Hematopoietic multipotent progenitor cell treated with erythropoietin and hydrocortisone succinate and interleukin-3 and kit ligand, for 15 days (in vitro differentiated cells): ENCODE results near the gene ATG10.
"Not testable (repeated sequence)": the region's sequence is repeated elsewhere in the genome, so short reads cannot be mapped to it uniquely, and the experiment has no call there.

Experiments used
- DNase-seq: peaks from one replicate; pipeline ENCODE4 v3.0.0-alpha.2; 2015; ENCODE audit warnings: low spot score

The ATG10 gene

DNA sequence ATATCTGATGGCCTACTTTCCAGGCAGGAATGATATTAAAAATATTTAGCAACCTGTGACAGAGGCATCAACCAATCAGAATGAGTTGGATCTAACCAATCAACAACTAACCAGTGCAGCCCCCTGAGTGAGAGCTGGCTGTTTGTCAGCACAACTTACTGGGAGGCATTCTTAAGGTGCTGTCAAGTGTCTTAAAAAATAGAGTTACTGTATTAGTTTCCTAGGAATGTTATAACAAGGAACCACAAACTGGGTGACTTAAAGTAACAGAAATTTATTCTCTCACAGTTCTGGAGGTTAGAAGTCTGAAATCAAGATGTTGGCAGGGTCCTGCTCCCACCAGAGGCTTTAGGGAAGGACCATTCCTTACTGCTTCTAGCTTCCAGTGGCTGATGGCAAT, 85.2 kb downstream of the ATG10 start:
- no peak for DNase-seq

GRCh38 chr5:82058710-82059109, 86.9 kb downstream of the ATG10 start:
- no peak for DNase-seq

GRCh38 chr5:82066791-82067190, 95.0 kb downstream of the ATG10 start:
- DNase-seq = no peak

DNA sequence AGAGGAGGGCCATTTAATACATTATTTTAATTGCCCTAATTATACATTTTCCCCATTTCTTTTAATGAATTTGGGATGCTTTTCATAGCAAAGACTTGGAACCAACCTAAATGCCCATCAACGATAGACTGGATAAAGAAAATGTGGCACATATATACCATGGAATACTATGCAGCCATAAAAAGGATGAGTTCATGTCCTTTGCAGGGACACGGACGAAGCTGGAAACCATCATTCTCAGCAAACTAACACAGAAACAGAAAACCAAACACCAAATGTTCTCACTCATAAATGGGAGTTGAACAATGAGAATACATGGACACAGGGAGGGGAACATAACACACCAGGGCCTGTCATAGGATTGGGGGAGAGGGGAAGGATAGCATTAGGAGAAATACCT, 96.2 kb downstream of the ATG10 start:
- not testable (repeated sequence) for DNase-seq

- DNase-seq = no peak
Measured at GRCh38 chr5:82068723-82069122, 96.9 kb downstream of the ATG10 start.

GRCh38 chr5:82072138-82072537, 100.3 kb downstream of the ATG10 start:
- DNase-seq = no peak

GRCh38 chr5:82073179-82073578, 101.4 kb downstream of the ATG10 start:
- no peak for DNase-seq

DNA sequence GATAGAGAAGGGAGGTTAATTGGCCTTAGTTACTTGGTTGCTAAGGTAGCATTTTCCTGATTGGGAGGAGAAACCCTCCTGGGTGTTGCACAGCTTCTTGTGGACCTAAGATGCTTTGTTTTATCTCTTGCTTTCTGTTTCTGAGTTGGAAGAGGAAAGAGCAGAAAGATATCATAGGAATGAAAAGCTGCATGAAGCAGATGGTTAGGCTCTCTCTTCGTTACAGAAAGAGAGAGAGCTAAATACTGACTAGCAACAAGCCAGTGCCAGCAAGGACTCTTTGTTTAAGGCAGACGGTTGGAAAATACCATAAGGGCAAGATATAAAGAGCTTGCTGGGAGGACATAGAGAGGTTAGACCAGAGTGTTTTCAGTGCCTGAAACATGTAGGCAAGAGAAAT, 103.1 kb downstream of the ATG10 start:
- DNase-seq = no peak

GRCh38 chr5:82077496-82077895, 105.7 kb downstream of the ATG10 start:
- DNase-seq = no peak

DNA sequence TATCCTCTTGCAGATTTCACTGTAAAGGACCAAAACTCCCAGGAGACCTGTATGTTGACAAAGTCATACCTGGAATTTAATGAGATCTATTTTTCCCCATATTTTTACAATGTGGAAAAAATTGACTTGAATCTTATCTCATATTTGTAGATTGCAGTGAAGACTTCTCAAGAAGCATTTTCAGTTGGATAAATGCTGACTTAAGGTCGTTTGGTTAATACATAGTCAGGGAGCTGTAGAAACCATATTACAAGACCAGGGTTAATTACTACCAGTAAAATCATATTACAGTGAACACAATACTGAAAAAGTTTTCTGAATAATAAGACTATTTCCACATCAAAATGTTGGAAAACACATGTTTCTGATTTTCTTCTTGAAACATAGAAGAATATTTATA, 119.8 kb downstream of the ATG10 start:
- DNase-seq = no peak

GRCh38 chr5:82095536-82095935, 123.7 kb downstream of the ATG10 start:
- DNase-seq = no peak

DNA sequence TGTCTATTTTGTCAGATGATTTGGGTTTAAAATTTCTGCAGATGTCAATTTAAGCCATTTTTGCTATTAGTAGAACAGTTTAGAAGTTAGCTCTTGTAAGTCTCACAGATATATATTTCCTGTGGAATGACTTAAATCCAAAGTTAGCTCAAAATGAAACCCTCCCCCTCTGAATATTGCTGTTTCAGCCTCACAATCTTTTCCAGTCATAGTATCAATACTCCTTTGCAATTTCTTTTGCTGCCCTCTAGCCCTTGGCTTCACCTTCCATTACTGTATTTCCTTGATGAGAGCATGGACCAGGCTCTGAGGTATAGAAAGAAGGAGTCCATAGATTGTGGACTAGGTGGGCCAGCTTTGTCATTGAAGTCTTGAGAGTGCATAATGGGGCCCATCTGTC, 124.4 kb downstream of the ATG10 start:
- DNase-seq = no peak

- DNase-seq = no peak
Measured at GRCh38 chr5:82100303-82101077, 128.7 kb downstream of the ATG10 start.

- DNase-seq = no peak
Measured at GRCh38 chr5:82104872-82105271, 133.0 kb downstream of the ATG10 start.

- no peak for DNase-seq
Measured at GRCh38 chr5:82105457-82105856, 133.6 kb downstream of the ATG10 start.

DNA sequence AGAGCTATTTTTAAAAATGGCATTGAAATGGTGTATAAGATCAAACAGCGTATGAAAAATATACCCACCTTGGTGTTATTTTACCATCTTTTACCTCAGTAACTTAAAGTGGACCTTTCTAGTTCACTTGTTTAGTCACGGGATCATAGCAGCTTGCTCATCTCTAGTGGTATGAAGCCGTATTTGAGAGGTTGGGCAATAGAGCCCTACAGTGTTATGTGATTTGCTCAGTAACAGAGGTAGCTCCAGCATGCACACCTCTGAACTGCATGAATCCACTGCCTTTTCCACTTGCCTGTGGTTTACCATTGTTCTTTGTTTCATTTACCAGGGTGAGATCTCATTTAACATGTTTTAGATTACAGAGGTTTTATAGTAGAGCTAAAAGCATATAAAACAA, 134.4 kb downstream of the ATG10 start:
- DNase-seq = no peak

GRCh38 chr5:82106756-82107155, 134.9 kb downstream of the ATG10 start:
- DNase-seq = no peak

DNA sequence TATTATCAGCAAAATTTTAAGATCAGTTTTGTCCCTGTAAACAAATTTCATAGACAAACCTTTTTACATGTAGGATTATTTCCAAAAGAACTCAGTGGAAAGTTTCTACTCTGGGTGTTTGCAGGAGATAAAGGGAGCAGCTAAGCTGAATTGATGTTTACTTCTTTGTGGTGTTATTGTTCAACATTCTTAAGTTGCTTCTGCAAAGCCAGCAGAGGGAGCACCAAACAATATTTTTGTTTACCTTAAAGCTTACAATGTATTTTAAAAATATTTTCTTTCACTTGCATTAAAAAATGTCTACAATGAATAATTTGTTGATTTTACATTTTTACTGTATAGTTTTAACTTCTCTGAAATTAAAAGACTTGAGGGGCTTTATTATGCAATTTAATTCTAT, 135.4 kb downstream of the ATG10 start:
- DNase-seq = no peak

- no peak for DNase-seq
Measured at GRCh38 chr5:82109013-82109412, 137.2 kb downstream of the ATG10 start.

DNA sequence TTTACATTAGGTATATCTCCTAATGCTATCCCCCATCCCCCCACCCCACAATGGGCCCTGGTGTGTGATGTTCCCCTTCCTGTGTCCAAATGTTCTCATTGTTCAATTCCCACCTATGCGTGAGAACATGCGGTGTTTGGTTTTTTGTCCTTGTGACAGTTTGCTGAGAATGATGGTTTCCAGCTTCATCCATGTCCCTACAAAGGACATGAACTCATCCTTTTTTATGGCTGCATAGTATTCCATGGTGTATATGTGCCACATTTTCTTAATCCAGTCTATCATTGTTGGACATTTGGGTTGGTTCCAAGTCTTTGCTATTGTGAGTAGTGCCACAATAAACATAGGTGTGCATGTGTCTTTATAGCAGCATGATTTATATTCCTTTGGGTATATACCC, 138.1 kb downstream of the ATG10 start:
- not testable (repeated sequence) for DNase-seq

- DNase-seq = no peak
Measured at GRCh38 chr5:82111191-82111590, 139.4 kb downstream of the ATG10 start.

DNA sequence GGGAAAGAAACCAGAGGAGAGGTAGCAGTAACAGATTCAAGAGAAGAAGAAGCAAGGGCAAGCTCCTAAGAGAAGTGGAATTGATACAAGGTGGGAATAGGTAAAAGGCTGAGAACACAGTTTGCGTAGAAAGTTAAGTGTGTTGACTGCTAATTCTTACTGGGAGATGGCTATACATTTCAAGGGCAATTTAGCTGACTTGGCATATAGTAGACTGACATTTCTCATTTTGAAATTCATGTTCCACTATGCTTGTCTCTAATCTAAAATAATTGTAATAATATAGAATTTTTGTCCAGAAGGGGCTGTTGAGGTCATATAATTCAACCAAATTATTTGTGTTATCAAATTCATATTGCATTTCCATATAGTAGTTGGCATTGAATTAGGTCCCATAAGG, 144.0 kb downstream of the ATG10 start:
- DNase-seq = no peak

GRCh38 chr5:82119889-82120288, 148.1 kb downstream of the ATG10 start:
- DNase-seq = no peak

- no peak for DNase-seq
Measured at GRCh38 chr5:82129723-82130285, 158.0 kb downstream of the ATG10 start.
